HepG2 (cell line): ENCODE results near the gene RIMS3.

ENCODE experiments used
- ARHGAP35 ChIP-seq: sonication (generic); formaldehyde crosslinking; IDR thresholded peaks from 2 replicates; pipeline ENCODE4 v1.9.0; 2022; ENCODE audit warnings: mild to moderate bottlenecking, inconsistent platforms, moderate library complexity, missing genetic modification reagents, borderline replicate concordance
- CTCF ChIP-seq: sonication (generic); formaldehyde crosslinking; IDR thresholded peaks from 2 replicates; pipeline ENCODE4 v1.5.0; 2020; ENCODE audit warnings: mild to moderate bottlenecking, missing genetic modification reagents, moderate library complexity
- HNRNPH1 ChIP-seq: fragments of 200-400 bp; formaldehyde crosslinking; optimal IDR thresholded peaks from 2 replicates; pipeline ENCODE3; 2017; ENCODE audit warnings: mild to moderate bottlenecking, low read depth, low read length
- PRDM15 ChIP-seq: sonication (generic); formaldehyde crosslinking; IDR thresholded peaks from 2 replicates; pipeline ENCODE4 v1.4.0; 2020; ENCODE audit warnings: missing genetic modification reagents
- RNF2 ChIP-seq: fragments of 450-650 bp; conservative IDR thresholded peaks from 2 replicates; pipeline ENCODE4 v1.6.1; 2016; ENCODE audit warnings: low read depth

- TF ChIP-seq PRDM15 (no peak), HNRNPH1 (no peak), RNF2 (no peak), CTCF (no peak), ARHGAP35 (no peak)
Observed at GRCh38 chr1:40633931-40634376, 31.5 kb downstream of the RIMS3 start.
